22Rv1 (cell line): ENCODE measurements around the gene DYNLL2.
"Not testable (repeated sequence)": the region's sequence is repeated elsewhere in the genome, so short reads cannot be mapped to it uniquely, and the experiment has no call there.

Experiments used
- H3K27ac ChIP-seq: fragments of 450-650 bp; 2 replicates; pipeline ENCODE4 v1.5.1; 2017
- ZFX ChIP-seq: fragments of 450-650 bp; IDR thresholded peaks from 2 replicates; pipeline ENCODE4 v1.6.1; 2017; ENCODE audit warnings: antibody characterized with exemption, borderline replicate concordance
- TF ChIP-seq, protein P1 (sequence below): fragments of 450-650 bp; IDR thresholded peaks from 2 replicates; pipeline ENCODE4 v1.5.1; 2017; ENCODE audit warnings: mild to moderate bottlenecking

Gene DYNLL2

DNA sequence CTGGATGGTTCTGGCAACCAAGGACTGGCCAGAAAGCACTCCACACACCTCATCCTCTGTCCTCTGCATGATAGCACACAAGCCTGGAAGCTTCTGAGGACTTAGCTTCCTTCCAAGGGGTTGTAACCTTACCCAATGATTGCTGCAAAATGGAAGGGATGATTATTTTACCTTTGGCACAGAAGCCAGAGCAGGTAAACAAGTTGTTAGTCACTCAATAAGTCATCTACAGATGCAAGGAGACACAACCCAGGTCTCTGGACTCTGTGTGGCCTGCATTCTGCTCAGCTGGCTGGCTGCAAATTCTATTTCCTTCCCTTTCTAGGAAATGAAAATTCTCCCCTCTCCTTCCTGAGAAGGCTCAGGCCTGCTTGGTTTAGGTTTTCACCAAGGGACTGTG is 26.7 kb upstream of the DYNLL2 start:
- H3K27ac ChIP-seq, result no peak overlapping the region

DNA sequence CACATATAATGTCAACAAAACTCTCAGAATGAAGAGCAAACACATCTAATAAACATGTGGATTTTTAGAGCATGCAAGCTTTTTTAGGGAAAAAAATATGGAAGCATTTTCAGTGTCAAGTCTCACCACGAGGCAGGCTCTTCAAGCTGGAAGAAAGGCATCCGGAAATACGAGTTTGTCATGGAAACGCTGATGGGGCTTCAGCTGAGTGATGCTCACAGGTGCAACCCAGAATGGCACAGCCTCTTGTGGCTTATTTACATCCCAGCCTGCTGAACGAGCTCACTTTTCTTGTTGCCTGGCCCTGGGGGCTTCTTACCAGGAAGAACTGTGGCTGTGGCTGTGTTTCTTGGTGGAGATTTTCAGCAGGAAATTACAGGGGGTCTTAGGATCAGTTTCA is 24.1 kb upstream of the DYNLL2 start:
- no peak for TF ChIP-seq ZFX
- TF ChIP-seq, protein P1, sequence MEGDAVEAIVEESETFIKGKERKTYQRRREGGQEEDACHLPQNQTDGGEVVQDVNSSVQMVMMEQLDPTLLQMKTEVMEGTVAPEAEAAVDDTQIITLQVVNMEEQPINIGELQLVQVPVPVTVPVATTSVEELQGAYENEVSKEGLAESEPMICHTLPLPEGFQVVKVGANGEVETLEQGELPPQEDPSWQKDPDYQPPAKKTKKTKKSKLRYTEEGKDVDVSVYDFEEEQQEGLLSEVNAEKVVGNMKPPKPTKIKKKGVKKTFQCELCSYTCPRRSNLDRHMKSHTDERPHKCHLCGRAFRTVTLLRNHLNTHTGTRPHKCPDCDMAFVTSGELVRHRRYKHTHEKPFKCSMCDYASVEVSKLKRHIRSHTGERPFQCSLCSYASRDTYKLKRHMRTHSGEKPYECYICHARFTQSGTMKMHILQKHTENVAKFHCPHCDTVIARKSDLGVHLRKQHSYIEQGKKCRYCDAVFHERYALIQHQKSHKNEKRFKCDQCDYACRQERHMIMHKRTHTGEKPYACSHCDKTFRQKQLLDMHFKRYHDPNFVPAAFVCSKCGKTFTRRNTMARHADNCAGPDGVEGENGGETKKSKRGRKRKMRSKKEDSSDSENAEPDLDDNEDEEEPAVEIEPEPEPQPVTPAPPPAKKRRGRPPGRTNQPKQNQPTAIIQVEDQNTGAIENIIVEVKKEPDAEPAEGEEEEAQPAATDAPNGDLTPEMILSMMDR, result no peak
- no peak overlapping the region for H3K27ac ChIP-seq

More for the DNA sequence above, 26.7 kb upstream of the DYNLL2 start:
- no peak for TF ChIP-seq ZFX
- TF ChIP-seq, protein P1, result no peak

DNA sequence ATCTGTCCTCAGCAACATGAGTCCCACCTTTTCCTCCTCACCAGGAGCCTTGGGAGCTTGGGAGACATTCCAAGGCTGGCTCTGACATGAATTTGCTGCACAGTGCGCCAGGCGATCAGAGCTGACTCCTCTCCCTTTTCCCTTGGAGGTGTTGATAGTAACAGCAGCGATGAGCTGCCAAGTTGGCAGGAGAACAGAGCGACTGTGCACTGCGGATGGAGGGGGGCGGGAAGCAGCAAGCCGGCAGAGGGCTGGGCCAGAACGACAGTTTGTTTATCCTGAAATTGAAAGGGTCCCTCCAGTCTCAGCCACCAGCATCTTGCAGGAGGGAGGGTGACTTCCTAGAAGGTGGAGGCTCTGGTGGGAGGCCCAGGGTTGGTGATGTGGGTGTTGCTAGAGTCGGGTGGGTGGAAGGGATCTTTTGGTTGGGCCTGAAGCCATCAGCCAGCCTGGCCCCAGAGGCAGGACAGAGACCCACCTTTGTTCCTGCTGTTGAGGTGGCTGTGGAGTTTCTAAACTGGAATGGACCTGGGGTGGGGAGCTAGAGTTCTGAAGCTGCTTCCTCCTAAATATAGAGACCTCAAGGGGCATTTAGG is 22.5 kb upstream of the DYNLL2 start:
- no peak overlapping the region for H3K27ac ChIP-seq

DNA sequence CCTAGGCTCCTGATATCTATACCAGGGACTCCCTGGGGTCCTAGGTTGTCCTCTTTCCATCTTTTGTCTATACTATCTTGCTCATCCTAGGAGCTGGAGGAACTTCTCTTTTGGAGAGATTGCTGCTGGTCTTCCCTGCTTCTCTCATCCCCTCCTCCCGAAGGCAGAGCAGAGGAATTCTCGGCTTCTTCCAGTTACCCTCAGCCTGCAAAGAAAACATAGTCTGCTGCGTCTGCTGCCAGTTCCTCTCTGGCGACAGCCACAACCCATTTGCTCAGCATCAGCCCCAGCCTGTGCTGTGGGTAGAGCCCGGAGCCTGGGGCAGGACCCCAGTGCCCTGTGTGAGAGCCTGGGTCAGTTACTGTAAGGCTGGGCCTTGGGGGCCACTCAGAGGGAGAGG is 21.5 kb upstream of the DYNLL2 start:
- H3K27ac ChIP-seq, result no peak overlapping the region
- TF ChIP-seq ZFX, result no peak
- TF ChIP-seq, protein P1, result no peak

More for the DNA sequence above, 22.5 kb upstream of the DYNLL2 start:
- TF ChIP-seq, protein P1, result no peak
- no peak for TF ChIP-seq ZFX

DNA sequence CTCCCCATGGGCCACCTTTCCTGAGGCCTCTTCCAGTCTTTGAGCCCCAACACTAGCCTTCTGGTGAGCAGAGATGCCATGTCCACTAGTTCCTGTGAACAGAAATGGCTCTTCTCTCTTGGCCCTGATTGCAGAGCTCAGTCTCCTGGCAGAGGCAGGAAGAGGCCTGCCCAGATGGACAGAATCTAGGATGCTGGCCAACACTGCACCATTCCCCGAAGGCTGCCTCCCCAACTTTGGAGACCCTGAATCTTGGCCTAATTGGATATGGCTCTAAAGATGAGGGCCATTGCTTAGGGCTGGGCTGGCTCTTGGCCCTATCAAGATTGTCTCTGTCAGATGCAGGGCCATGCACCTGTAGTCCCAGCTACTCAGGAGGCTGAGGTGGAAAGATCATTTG is 18.0 kb upstream of the DYNLL2 start:
- TF ChIP-seq ZFX, result no peak
- H3K27ac ChIP-seq, result no peak overlapping the region

DNA sequence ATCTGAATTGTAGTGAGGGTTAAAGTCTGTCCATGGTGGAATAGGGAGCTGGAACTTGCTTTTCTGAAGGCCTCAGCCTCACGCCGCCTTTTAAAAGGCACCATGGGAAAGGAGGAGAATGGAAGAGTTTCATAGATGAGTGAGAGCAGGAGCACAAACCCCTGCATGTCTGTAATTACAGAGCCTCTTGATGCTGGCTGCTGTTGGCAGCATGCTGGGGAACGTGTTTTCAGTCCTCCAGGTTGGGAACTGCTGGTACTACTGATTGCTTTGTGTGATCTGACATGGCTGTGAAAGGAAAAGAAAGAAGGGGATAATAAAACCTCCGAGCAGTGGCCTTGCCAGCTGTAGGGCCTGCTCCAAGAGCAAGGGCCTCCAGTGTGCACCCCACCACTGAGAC is 16.8 kb upstream of the DYNLL2 start:
- TF ChIP-seq, protein P1, result no peak
- TF ChIP-seq ZFX, result no peak
- no peak overlapping the region for H3K27ac ChIP-seq

DNA sequence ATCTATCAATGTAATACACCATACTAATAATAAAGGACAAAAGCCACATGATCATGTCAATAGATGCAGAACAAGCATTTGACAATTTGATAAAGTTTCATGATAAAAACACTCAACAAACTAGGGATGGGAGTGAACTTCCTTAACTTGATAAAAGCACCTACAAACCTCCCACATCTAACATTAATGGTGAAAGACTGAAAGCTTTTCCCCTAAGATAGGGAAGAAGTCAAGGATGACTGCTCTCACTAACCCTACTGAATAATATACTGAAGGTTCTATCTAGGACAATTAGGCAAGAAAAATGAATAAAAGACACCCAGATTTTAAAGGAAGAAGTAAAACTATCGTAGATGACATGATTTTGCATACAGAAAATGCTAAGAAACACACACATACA is 10.4 kb upstream of the DYNLL2 start:
- H3K27ac ChIP-seq, result no peak overlapping the region
- TF ChIP-seq, protein P1, result no peak
- TF ChIP-seq ZFX, result no peak

DNA sequence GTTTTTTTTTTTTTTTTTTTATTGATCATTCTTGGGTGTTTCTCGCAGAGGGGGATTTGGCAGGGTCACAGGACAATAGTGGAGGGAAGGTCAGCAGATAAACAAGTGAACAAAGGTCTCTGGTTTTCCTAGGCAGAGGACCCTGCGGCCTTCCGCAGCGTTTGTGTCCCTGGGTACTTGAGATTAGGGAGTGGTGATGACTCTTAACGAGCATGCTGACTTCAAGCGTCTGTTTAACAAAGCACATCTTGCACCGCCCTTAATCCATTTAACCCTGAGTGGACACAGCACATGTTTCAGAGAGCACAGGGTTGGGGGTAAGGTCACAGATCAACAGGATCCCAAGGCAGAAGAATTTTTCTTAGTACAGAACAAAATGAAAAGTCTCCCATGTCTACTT is 10.0 kb upstream of the DYNLL2 start:
- not testable (repeated sequence) for H3K27ac ChIP-seq

DNA sequence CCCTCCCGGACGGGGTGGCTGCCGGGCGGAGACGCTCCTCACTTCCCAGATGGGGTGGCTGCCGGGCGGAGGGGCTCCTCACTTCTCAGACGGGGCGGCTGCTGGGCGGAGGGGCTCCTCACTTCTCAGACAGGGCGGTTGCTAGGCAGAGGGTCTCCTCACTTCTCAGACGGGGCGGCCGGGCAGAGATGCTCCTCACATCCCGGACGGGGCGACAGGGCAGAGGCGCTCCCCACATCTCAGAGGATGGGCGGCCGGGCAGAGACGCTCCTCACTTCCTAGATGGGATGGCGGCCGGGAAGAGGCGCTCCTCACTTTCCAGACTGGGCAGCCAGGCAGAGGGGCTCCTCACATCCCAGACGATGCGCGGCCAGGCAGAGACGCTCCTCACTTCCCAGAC is 8.8 kb upstream of the DYNLL2 start:
- not testable (repeated sequence) for H3K27ac ChIP-seq
